SIG-M5 treated with dmso at 0.1 percent for 504 hours (cell line): ENCODE results near the gene INO80C.

Experiments used
- DNase-seq: peaks from one replicate; lab custom pipeline; 2025; ENCODE audit not compliant: unreplicated experiment; lab: John Stamatoyannopoulos, UW

Gene INO80C

DNA sequence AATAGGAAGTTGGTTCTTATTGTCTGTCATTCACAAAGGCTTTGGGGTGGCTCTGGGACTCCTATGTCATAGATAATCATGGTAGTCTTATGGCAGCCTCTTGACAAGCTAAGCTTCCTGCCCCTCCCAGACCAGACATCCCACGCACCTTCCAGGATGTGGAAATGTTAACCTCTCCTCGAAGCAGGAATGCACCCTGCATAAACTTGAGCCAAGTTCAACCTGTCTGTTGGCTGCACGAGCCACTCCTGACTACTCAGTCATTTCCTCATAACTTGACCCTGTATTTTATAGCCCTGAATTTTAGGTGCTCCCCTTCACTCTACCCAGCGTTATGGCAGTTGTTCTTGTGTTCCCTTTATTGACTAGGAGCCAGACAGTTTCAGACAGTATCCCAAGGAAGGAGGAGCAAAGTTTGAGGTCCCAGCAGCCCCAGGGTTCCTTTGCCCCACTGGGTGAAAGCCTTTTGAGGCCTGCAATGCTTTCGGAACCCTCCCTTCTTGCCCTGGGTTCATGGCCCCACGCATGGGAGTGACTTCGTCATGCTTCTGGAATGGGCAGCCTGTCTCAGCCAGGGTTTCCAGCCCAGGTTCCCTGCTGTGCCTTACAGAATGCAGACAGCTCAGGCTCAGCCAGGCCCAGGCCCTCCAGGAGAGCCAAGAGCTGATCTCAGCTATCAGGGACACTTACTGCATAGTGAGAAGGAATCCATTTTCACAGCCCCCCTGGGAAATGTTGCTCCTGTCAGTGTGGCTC lies 15.6 kb upstream of the INO80C start:
- no peak for DNase-seq

- no peak for DNase-seq
Observed at GRCh38 chr18:35512761-35513160, 15.0 kb upstream of the INO80C start.

DNA sequence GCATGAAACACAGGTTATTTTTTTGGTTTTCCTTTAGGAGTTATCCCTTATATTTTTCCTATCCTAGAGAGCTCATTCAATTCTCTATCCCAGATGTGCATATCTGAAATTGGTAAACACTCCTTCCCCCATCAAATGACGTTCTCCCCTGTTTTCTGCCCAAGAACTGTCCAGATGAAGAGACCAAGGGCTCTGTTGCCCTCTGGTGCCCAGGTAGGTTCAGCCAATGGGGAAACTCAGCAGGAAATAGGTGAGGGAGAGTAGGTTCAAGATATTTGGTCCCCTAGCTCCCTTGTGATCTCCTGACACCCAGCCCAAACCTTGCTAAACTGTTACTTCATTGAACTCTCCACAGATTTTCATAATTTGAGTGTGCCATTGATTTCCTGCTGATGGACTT lies 14.1 kb upstream of the INO80C start:
- no peak for DNase-seq

DNA sequence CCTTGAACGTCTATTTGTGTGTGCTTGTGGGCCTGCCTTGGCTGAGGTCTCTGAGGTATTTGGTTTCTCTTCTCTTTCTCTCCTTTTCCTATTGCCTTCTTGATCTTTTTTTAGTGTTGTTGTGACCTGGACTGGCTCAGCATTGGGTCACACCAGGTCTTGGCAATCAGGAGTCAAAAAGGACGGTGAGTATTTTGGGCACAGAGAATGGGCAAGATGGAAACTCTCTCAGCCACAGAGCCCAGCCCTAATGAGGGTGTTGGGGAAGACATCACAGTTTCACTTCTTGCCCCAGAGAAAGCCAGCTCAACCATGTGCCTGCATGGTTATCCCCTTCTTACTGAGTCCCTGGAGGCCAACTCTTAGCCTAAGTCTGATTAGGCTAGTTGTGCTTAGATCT lies 13.7 kb upstream of the INO80C start:
- DNase-seq: peak; percentile 70

- no peak for DNase-seq
Observed at GRCh38 chr18:35510076-35510651, 12.4 kb upstream of the INO80C start.

- DNase-seq: no peak
Observed at GRCh38 chr18:35508746-35509338, 11.1 kb upstream of the INO80C start.

DNA sequence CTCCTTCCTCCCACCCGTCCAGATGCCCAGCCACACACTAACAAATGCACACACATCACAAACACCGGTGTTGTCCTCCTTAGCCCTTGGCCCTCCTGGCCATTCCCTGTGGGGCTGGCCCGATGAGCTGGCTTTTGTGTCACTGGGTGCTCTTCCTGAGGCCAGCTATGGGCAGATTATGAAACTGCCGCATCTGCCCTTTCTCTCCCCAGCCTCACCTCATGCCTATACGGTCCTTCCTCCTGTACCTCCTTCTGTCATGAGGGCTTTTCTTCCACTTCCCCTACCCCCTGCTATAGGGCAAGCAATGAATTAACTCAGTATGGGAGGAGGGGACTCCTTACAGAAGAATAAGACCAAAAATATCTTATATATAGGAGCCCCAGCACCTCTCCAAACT lies 10.3 kb upstream of the INO80C start:
- no peak for DNase-seq

DNA sequence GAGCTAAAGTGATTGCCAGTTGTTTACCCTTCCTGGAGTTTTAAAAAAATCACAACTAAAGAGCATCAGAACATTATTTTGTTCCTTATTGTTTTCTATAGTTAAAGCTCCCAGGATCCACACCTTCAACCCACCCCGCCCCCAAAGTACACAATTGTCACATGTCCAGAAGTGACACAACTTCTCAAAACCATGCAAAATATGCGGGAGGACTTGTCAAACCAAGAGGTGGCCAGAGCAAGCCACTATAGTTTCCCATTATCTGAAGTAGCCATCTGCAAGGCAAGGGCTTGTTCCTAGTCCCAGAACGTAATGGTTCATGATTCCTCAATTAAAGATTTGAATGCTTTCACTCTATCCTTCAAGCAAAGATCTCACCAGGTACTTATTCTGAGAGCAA lies 9.9 kb upstream of the INO80C start:
- DNase-seq: peak; percentile 29

GRCh38 chr18:35507192-35507591 lies 9.4 kb upstream of the INO80C start:
- DNase-seq: no peak

DNA sequence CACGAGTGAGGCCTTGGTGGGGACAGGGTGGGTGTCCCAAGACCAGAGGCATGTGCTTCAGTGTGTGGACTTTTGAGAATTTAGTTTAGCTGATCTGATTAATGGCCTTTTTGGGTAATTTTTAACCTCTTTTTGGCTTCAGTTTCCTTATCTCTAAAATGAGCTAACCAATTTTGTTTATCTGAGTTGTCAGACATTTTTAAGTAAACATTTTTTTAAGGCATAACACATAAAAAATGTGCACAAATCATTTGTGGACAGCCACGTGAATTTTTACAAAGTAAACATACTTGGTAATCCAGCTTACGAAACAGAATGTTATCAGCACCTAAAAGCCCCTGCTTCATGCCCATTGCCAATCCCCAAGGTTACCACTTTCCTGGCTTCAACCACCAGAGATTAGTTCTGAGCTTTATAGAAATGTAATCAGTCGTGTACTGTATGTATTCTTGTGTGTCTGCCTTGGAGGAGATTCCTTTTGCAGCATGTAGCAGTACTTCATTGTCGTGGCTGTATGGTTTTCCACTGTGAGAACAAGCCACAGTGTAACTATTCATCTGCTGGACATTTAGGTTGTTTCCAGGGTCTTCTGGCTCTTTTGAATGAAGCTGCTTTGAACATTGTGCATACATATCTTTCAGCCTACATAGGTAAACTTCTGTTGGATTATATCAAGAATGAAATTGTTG lies 8.4 kb upstream of the INO80C start:
- no peak for DNase-seq

DNA sequence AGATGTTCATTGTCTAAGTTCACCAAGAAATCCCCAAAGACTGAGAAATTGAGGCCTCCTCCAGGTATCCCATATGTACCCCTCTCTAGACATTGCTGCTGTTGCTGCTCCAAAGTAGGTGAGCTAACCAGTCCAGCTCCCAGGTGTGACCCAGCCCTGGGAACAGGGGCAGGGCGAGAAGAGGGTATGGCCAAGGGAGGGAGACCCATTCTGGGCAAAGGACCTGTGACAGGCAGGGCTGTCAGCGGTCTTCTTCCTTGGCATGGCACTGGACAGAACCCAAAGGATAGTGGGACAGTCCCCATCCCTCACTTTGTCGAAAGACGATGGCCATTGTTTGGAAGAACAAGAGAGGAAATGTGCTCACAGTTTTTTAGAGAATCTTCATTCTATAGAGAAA lies 7.2 kb upstream of the INO80C start:
- DNase-seq: no peak

DNA sequence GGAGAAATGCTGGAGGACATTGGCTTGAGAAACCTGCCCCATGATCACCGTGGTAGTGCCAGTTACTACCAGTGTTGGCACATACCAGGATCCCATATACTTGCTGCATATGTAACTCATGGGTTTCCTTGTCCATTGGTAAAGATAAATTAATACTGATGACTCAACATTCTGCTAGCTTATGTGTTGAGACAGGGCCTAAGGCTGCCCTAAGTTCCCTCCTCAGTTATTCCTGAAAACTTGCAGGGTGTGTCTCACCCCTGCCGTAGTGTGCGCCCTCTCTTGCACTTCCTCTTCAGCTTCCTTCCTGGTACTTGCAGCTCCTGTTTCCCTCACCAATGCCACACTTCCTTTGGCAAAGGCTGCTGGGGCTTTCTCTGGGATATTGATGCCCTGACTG lies 4.3 kb upstream of the INO80C start:
- DNase-seq: peak; percentile 28

GRCh38 chr18:35501369-35501768 lies 3.6 kb upstream of the INO80C start:
- no peak for DNase-seq

GRCh38 chr18:35500113-35500512 lies 2.4 kb upstream of the INO80C start:
- no peak for DNase-seq

DNA sequence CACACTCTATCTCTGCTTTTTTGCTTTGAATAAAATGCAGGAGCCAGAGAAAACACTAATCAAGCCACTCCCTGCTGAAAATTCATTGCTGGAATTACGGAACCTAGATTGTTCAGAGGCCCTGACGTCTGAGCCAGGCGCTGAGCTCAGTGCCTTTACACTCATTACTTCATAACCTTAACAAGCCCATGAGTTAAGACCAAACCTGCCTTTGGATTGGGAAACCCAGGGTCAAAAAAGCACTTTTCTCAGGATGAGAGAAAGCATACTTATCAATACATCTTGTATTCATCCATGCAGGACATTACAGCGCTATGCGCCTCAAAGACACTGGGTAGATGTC lies 762 bp downstream of the INO80C start:
- DNase-seq: no peak

DNA sequence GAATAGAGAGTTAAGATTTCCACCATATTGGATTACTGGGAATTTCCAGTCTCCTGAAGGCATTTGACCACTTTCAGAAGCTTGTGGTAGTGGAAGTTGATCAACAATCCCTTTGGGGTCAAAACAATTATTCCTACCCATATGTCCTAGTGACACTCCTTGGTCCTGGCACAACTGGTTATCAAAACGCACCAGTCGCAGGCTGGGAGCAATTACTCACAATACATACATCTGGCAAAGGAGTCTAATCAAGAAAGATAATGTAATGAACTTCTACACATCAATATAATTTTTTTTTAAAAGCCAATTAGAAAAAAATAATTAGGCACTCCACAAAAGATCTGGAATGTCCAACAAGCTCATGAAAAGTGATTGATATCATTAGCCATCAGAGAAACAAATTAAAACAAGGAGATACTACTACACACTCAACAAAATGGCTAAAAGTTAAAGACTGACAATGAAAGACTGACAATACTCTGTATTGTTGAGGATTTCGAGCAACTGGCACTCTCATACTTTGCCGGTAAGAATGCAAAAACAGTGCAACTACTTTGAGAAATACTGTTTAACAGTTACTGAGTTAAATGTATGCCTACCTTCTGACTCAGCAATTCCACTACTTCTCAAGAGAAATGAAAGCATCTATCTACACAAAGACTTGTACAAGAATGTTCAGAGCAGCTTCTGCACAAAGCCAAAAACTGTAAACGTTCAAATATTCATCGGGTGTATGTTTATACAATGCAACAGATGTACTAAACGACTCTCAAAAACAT lies 2.0 kb downstream of the INO80C start:
- no peak for DNase-seq

DNA sequence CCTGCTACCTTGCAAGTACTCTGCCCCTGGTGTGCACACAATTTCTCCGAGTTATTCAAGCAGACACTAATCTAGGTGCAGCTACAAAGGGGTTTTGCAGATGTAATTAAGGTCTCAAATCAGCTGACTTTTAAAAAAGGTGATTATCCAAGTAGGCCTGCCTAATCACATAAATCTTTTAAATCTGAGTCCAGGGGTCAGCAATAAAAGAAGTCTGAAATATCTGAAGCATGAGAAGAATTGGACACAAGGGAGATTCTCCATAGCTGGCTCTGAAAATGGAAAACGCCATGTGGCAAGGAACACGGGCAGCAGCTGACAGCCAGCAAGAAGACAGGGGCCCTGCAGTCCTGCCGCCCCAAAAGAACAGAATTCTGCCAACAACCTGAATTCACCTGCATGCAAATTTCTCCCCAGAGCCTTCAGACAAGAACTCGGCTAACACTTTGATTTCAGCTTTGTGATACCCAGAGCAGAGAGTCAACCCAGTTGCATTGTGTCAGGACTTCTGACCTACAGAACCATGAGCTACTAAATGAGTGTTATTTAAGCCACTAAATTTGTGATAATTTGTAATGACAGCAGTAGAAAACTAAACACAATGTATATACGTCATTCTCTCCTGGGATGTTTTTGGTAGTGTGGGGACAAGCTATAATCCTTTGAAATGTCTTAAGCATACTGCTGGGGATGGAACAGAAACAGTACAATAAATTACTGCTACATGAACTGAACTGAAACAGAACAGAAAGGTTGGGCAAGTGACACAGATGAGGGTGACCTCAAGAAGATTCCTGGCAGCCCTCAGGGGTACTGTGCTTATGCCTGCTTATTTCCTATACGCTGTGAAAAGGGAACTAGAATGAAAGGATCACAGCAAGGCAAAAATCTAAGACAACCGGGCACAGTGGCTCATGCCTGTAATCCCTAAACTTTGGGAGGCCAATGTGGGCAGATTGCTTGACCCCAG lies 3.2 kb downstream of the INO80C start:
- peak; percentile 12 for DNase-seq

- DNase-seq: no peak
Observed at GRCh38 chr18:35491700-35492077, 6.1 kb downstream of the INO80C start.

DNA sequence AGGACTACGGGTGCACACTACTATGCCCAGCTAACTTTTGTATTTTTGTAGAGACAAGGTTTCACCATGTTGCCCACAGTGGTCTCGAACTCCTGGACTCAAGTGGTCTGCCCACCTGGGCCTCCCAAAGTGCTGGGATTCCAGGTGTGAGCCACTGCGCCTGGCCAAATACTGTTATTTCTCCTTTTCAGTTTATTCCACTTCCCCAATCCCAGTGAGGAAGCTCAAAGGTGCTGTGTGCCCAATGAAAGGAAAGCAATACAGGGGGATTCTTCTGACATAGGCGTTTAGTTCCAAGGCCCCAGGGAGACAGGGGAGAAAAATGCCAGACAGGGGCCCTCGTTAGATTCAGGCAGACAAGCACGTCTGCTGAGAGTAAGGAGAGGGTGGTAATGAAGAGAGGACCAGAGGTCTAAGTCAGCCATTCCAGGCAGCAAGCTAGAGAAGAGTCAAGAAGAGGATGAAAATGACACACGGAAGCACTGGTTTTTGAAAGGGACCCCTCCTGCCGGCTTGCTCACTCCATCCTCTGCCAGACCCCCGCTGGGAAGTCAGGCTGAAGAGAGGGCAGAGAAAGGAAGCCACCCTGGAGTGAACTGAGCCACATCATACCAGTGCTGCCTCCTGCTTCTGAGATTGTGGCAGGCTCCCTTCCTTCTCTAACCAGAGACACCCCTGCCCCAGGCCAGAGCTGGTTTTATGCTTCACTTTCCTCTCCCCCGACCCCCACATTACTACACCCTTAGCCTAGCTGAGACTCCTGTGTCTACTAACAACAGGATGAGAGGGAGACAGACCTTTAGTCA lies 6.7 kb downstream of the INO80C start:
- DNase-seq: no peak
